Measurements from ENCODE around the gene C1orf159.
"Not testable (repeated sequence)": the region's sequence is repeated elsewhere in the genome, so short reads cannot be mapped to it uniquely, and the experiment has no call there.

Gene C1orf159

DNA sequence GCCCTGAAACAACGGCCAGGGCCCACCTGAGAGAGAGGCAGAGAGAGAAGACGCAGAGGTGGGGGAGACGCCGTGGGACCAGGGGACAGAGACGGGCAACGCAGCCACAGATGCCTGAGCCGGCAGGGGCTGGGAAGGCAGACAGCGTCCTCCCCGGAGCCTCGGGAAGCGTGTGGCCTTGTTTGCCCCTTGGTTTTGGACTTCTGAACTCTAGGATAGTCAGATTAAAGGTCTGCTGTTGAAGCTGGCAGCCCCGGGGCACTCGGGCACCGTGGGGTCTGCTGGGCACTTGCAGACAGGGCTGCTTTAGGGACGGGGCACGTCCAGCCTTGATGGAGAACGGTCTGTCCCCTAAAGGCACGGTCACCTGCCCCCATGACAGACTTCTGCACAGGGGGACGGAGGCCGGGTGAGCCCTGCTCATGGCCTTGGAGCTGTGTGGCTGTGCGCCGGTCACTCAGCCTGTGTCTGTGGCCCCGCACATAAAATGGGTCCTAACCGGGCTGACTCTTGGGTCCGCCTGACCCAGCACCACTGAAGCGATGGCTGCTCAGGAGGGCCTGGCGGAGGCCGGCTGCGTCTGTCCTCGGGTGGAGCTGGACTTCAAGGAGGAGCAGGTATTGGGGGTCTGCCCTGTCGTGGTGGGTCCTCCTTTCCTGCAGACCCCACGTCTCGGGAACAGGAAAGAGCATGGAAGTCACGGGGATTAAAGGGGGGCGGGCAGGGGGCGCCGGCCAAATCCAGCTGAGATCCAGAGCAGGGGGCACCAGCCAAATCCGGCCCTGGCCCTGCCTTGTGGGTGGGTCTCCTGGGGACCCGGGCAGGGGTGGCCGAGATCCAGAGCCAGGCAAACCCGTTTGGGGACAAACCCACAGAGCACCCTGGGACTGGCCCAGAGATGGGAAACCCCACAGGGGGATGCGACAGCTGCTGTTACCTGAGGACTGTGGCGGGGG lies 32.2 kb downstream of the C1orf159 start:
- in situ Hi-C loops (cut with MboI; ENCODE audit: low sequenced_read_pairs), result no loop called here

DNA sequence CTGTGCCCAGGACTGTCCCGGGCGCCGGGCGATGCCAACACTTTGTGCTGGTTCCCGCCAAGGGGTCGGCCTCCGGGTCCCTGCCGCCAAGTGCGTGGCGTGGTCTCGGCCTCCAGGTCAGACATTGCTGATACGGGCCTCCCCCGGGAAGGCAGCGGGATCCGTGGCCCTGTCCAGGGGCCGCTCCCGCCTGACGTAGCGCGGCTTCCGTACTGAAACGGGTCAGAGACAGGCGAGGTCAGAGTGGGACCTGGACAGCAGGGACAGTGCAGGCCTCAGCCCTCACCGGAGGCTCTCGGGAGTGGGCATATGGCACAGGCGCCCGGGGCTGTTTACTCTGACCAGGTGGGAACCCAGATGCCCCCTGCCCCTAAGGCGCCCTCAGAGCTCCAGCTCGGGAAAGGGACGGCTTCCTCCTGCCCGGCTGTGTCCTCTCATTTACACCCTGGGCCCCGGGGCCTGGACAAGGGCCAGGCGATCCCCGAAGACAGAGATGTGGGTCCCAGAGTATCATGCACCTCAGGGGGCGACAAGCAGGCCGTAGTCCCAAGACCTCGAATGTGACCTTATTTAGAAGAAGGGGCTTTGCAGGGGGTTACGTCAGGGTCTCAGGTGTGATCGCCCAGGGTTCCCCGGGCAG lies 33.0 kb downstream of the C1orf159 start:
- in situ Hi-C loops (cut with MboI; ENCODE audit: low sequenced_read_pairs), result no loop called here

DNA sequence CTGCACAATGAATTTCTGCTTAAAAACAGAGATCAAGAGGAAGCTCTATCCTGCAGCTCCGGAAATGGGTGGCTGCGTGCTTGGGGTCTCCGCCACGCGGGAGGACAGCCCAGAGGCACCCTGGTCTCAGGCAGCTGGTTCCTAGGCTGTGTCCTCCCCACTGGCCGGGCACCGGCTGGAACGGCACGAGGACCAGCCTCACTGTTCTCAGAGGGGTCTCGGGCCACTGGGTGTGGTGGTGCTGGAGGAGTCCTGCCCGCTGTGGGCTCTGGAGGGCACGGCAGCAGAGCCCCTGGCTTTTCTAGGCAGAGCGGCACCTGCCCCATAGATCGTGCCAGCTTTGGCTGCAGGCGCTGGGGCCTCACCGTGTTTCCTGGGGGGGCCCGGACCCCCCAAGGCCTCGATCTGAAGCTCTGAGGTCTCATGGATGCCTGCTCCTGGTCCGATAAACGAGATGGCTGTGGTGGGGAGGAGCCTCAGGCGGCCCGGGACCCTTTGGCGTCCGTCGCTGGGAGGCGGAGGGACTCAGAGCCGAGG lies 33.6 kb downstream of the C1orf159 start:
- in situ Hi-C loops (cut with MboI; ENCODE audit: low sequenced_read_pairs), result no loop called here

DNA sequence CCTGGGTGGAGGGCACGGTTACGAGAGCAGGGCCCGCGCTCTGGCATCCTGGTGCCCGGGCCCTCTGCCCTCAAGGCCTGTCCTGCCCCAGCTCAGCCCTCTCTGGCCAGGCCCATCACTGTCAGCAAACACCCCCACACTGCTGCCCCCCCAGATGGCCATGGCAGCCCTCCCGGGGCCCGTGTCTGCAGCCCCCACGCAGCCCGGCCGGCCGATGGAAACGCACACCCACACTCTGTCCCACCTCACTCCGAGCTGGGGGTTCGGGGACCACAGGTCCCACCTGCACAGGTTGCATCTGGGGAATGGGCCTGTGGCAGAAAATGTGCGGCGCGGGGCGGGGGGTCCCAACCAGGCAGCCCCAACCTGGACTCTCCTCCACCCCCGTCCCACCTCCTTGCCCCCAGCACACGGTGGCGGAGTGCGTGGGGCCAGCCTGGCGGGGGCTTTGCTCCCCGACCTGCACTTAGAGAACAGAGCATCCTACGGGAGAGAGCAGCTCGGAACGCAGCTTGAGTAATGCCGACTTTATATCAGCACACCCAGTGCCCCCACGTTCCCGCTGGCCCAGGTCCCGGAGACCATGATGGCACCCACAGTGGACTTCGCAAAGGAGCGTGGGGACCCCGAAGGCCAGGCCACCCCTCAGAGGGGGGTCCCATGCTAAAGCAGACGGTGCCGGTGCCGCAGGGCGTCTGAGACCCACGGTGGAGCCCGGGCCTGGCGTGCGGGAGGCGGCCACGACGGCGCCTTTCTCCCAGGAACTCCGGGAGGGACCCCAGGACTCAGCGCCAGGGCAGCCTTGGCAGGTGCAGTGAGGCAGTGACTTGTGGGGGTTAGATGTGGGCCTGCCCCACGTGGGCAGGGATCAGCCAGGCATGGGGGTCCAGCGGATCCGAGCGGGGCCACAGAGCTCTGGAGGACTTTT lies 34.3 kb downstream of the C1orf159 start:
- in situ Hi-C loops (cut with MboI; ENCODE audit: low sequenced_read_pairs), result no loop called here

DNA sequence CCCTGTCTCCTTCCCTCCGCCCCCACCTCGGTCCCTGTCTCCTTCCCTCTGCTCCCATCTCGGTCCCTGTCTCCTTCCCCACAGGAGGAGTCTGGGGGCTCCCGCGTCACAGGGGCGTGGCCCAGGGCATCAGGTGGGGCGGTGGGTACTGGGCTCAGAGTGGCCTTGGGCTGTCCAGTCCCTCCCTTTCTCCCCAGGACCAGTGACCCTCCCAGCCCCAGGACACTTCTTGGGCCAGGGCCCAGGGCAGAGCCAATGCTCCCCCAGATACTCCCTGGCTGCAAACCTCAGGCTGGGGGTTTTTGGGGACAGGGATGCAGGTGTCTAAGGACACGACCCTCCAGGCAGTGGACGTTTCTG lies 35.0 kb downstream of the C1orf159 start:
- in situ Hi-C loops (cut with MboI; ENCODE audit: low sequenced_read_pairs), result no loop called here

DNA sequence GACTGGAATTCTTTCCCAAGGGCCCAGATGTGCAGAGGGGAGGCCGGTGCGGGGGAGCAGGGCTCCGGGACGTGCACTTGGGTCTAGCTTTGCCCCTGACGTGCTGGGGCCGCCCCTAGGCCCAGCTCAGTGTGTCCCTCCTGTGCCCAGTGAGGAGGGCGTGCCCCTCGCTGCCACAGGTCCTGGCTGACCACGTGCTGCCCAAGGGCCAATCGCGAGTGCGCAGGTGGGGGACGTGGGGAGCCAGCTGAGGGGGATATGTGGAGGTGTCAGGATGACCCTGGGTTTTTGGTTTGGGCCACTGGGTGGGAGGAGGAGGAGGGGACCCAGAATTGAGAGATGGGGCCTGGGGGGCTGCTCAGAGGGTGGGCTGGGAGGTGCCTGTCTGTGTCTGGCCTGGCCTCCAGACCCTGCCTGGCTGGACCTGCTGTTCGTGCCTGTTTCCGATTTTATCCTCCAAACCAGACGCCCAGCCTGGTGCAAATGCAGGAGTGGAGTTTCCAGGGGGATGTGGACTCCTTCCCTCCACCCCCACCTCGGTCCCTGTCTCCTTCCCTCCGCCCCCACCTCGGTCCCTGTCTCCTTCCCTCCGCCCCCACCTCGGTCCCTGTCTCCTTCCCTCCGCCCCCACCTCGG lies 35.6 kb downstream of the C1orf159 start:
- in situ Hi-C loops (cut with MboI; ENCODE audit: low sequenced_read_pairs), result no loop called here

DNA sequence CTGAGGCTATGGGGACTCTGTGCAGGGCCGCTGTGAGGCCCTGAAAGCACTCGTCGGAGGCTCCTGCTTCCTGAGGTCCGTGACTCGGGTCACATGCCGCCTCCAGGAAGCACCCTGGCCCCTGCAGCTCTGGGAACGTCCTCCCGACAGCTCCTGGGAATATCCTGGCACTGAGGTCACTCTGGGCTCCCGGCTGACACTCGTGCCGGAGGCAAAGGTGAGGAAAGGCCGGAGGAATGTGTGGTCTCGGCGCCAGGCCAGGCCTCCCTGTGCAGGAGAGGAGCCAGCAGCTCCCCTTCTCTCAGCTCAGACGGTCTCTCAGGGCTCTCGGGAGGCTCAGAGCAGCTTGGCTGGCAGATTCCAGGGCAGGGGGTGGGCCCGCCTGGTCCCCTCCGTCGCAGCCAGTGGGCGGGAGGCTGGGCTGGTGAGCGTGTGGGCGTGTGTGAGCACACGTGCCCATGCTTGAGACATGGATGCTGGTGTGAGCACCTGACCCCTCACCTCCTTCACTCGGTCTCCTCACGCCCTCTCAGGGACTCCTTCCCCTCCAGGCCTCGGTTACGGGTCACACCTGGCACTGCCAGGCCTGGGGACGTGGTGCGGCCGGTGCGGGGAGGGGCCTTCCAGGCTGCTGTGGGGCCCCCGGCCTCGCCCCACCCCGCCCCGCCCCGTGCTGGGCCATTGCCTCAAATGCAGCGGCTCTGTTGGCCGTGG lies 36.3 kb downstream of the C1orf159 start:
- in situ Hi-C loops (cut with MboI; ENCODE audit: low sequenced_read_pairs), result no loop called here

DNA sequence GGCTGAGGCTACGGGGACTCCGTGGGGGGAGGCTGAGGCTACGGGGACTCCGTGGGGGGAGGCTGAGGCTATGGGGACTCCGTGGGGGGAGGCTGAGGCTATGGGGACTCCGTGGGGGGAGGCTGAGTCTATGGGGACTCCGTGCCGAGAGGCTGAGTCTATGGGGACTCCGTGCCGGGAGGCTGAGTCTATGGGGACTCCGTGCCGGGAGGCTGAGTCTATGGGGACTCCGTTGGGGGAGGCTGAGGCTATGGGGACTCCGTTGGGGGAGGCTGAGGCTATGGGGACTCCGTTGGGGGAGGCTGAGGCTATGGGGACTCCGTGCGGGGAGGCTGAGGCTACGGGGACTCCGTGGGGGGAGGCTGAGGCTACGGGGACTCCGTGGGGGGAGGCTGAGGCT lies 38.5 kb downstream of the C1orf159 start:
- in situ Hi-C loops (cut with MboI; ENCODE audit: low sequenced_read_pairs), result not testable (repeated sequence)

DNA sequence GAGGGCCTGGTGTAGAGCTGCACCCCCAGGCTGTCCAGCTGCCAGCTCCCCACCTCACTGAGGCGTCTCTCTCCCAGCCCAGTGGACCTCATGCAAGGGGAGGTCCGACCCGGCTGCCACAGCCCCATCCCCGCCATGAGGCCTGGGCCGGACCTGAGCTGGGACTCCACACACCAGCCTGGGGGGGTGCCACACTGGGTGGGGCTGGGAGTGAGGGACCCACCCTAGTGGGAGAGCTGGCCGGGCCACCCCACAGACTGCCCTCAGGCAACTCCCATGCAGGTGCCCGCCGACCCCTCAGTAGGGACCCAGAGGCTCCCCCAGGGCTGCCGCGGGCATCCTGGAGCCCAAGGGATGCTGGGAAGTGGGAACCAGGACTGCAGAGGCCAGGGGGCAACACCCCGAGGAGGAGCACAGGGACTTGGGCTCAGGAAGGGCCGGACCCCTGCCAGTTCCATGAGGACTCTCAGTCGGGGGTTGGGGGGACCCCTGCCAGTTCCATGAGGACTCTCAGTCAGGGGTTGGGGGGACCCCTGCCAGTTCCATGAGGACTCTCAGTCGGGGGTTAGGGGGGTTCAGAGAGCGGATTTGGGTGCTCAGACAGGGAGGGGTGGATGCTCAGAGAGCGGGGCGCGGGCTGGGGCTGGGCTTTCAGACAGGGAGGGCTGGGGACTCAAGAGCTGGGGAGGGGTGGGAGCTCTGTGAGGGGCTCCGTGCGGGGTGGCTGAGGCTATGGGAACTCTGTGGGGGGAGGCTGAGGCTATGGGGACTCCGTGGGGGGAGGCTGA lies 40.5 kb downstream of the C1orf159 start:
- in situ Hi-C loops (cut with MboI; ENCODE audit: low sequenced_read_pairs), result no loop called here

DNA sequence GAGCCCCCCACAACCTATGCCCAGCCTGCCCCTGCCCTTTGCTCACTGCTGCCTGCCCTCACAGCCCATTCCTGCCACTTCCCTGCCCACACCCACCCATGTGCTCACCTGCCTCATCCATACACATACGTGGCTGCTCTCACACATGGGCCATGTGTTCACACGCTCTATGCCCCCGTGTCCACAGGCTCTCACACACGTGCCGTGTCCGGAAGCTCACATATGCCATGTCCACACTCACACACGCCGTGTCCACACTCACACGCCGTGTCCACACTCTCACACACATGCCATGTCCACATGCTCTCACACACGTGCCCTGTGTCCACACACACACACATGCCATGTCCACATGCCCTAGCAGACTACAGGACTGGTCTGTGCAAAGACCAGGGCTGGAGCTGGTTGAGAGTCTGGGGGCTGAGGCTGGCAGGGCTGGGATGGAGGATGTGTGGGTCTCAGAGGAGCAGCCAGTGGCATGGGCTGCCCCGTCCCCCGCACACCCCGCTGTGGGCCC lies 41.2 kb downstream of the C1orf159 start:
- in situ Hi-C loops (cut with MboI; ENCODE audit: low sequenced_read_pairs), result no loop called here

DNA sequence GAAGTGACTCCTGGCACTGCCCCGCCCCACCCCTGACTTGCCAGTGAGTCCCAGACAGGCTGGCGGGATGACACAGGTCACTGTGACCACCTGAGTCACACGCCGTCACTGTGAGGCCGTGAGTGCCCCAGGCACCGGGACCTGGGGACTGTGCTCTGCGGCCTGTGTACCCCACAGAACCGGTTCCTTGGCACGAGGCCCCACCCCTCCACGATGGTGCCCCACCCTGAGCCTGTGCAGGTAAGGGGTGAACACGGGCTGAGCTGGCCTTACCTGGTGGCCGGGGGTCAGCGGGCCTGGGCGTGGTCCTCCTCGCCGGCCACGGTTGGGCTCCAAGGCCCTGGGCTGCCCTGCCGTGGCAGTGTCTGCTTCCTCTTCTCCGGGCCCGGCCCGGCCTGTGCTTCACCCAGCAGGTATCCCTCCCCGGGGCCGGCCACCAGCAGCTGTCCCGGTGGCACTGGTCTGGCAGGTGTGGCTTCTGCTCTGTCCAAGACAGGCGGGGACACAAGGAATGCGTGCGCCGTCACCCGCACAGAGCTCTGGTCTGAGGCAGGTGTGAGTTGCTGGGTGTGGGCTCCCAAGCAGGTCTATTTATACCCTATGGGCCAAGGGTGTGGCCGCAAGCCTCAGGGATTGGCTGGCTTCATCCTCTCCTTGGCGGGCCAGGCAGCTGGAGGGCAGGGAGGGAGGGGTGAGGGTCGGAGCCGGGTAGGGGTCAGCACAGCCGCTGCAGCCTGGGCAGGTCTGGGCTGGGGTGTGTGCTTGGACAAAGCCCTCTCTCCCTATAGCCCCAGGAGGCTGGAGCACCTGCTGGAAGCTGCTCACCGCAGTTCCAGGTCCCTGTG lies 41.9 kb downstream of the C1orf159 start, which contains the start of gene RNF223:
Gene RNF223 (minus strand): TSS at position 564 of the 845 bp plus-strand sequence. CDS start 1,740 bp downstream, outside the sequence.
- in situ Hi-C loops (cut with MboI; ENCODE audit: low sequenced_read_pairs), result no loop called here

DNA sequence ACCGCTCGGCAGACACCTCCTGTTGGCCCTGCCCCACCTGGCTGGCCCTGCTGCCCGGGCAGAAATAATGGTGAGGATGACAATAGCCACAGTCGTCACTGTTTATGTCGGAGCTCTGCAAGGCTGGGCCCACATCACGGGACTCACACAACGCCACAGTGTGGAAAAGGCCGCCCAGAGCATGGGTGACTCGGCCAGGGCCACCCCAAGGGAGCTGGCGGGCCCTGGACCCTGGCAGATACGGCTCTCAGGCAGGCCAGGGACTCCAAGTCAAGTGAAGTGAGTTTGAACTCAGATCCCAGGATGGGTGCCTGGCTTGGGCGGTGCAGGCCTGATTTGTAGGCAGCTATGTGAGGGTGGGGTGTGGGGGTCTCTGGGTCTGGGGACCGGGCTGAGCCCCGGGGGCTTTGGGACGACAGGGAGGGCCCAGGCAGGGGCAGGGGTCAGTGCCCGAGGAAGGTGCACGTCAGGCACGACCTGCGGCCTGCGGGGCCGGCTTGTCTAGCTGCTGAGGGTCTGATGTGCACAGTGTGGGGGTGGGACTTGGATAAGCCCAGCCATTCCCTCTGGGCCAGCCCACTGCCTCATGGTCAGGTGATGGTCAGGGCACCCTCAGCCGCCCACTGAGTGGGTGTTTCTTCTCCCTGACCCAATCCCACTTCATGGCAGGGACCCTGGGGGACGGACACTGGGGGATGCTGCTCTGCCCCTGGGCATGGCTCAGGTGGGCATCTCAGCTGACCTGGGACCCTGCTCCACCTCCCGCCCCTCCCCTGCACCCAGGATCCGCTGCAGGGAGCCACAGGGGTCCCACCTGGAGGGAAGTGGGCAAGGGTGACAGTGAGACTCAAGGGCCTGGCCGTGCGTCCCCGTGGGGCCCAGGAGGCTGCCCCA lies 42.8 kb downstream of the C1orf159 start:
- in situ Hi-C loops (cut with MboI; ENCODE audit: low sequenced_read_pairs), result no loop called here

DNA sequence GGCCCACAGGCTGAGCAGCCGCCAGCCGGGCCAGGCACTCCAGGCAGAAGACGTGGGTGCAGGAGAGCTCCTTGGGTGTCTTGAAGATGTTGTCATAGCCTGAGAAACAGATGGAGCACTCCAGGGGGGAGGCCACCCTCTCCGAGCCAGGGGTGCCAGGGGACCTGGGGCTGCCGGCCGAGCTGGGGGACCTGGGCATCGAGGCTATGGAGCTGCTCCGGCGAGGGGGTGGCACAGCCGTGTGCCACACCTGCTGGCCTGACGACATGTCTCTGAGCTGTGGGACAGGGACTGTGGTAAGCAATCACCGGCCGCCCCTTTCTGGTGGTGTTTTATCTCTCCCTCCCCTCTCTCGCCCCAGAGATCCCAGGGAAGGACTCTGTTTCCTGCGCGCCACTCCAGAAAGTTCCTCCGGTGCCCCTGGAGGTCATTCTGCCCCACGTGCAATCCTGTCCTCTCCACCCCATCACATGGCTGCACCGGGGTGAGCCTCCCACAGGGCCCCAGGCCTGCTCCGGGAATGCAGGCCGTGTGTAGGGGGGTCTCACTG lies 43.5 kb downstream of the C1orf159 start:
- in situ Hi-C loops (cut with MboI; ENCODE audit: low sequenced_read_pairs), result no loop called here

DNA sequence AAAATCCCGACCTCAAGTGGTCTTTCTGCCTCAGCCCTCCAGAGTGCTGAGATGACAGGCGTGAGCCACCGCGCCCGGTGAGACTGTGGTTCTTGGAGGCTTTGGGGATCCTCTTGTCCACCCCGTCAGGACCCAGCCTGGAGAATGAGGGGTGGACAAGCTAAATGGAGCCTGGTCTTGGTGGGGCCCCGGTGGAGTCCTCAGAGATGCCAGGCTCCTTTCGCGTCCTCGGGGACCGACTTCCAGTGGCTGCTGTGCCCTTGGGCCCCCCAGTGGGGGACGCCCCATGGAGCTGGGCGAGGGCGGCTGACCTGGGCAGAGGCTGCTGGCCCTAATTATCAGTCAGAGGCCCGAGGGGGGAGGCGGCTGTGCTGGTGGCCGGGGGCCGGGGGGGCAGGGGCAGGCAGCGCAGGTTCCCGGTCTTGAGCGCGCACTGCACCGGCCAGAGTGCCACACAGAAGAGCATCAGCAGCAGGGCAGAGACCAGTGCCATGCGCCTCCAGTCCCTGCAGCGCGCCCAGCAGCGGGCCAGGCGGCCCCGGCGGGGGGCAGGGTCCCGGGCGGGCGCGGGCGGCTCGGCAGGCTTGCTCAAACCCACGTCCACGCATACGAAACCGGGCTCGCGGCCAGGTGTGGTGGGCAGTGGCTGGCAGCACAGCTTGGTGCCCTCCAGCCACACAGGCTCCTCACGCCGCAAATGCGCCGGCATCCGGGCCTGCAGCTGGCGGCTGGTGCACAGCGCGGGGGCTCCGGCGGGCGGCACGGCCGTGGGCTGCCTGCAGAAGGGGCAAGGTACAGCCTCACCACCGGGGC lies 44.2 kb downstream of the C1orf159 start:
- in situ Hi-C loops (cut with MboI; ENCODE audit: low sequenced_read_pairs), result no loop called here

Data from HL-60/S4 treated with phorbol 12-myristate 13-acetate at 8.2 ng/mL for 4 days and 3 days (cell line).